ENCODE data around the gene MRPL58.

DNA sequence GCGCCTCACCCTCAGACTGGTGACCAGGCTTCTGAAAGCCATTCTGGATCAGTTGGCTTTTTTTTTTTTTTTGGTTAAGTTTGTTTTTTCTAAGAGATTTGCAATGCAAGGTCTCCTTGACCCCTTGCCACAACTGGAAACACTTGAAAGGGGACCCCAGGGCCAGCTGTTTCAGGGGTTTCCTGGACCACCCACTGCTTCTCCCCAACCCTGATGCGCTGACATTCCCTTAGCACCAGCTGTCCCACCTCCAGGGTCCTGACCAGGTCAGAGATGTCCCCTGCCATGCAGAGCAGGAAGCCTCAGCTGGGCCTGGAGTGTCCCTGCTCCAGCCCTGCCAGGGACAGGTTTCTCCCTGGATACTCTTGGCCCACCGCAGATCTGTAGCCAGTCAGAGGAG lies 8.1 kb upstream of the MRPL58 start:
- TF ChIP-seq CTCF (IDR thresholded peaks at IDR 0.05) = no peak
- no peak for TF ChIP-seq EZH2phosphoT487 (IDR thresholded peaks at IDR 0.05)
